HFF-Myc (cell line): ENCODE results near the gene CFAP45.
A peak's percentile ranks its signal among the peaks of the same experiment; 100 is the strongest.

ENCODE experiments used
- DNase-seq: peaks from one replicate; pipeline ENCODE4 v3.0.0-alpha.2; 2011; ENCODE audit warnings: low read depth; ENCODE audit errors: extremely low read depth
- H3K4me3 ChIP-seq: replicated peaks from 2 replicates; pipeline ENCODE4 v1.5.1; 2011; ENCODE audit warnings: low read depth, mild to moderate bottlenecking, control low read depth, low read length
- TF ChIP-seq, protein P1 (sequence below): IDR thresholded peaks from 2 replicates; pipeline ENCODE4 v1.5.1; 2012; ENCODE audit warnings: mild to moderate bottlenecking, low read depth, low read length, control low read depth; ENCODE audit errors: missing control alignments

CFAP45 gene, protein sequence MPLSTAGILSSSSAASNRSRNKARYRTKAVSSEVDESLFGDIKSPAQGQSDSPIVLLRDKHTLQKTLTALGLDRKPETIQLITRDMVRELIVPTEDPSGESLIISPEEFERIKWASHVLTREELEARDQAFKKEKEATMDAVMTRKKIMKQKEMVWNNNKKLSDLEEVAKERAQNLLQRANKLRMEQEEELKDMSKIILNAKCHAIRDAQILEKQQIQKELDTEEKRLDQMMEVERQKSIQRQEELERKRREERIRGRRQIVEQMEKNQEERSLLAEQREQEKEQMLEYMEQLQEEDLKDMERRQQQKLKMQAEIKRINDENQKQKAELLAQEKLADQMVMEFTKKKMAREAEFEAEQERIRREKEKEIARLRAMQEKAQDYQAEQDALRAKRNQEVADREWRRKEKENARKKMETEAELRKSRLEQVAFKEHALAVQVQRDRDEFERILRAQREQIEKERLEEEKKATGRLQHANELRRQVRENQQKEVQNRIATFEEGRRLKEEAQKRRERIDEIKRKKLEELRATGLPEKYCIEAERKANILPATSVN

DNA sequence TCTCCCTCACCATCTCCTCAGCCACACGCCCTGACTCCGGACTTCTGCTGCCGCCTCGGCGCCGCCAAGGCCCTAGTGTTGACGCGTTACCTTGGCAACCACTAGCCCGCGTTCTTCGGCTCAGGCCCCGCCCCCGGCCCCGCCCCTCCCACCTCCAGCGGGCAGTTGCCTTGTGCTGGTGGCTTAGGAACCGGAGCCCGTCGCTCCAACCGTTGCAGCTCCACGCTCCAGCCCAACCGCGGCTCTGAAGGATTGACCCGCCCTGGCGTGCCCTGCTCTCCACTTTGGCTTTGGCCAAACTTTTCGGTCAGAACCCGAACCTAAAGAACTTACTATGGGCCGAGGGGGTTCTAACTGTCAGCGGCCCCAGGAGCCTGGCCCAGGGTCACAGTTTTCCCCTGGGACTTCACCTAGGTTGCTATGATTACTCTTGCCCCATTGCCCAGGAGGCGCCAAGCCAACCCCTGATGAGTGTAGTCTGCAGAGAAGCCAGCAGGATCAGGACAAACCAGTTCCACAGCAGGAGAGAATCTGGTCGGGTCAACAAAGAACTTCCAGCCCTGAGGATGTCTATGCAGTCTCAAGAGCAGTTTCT, at the start of gene CFAP45:
TSS of gene CFAP45 (minus strand) at position 80 of the 595 bp plus-strand sequence. CDS start at position 13, 67 bp downstream.
- DNase-seq: no peak
- TF ChIP-seq, protein P1, sequence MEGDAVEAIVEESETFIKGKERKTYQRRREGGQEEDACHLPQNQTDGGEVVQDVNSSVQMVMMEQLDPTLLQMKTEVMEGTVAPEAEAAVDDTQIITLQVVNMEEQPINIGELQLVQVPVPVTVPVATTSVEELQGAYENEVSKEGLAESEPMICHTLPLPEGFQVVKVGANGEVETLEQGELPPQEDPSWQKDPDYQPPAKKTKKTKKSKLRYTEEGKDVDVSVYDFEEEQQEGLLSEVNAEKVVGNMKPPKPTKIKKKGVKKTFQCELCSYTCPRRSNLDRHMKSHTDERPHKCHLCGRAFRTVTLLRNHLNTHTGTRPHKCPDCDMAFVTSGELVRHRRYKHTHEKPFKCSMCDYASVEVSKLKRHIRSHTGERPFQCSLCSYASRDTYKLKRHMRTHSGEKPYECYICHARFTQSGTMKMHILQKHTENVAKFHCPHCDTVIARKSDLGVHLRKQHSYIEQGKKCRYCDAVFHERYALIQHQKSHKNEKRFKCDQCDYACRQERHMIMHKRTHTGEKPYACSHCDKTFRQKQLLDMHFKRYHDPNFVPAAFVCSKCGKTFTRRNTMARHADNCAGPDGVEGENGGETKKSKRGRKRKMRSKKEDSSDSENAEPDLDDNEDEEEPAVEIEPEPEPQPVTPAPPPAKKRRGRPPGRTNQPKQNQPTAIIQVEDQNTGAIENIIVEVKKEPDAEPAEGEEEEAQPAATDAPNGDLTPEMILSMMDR: no peak
- H3K4me3 ChIP-seq: no peak within 1 kb of the TSS

GRCh38 chr1:159949123-159949522, 49.2 kb upstream of the CFAP45 start:
- DNase-seq: no peak
- no peak overlapping the region for H3K4me3 ChIP-seq
- TF ChIP-seq, protein P1: no peak

DNA sequence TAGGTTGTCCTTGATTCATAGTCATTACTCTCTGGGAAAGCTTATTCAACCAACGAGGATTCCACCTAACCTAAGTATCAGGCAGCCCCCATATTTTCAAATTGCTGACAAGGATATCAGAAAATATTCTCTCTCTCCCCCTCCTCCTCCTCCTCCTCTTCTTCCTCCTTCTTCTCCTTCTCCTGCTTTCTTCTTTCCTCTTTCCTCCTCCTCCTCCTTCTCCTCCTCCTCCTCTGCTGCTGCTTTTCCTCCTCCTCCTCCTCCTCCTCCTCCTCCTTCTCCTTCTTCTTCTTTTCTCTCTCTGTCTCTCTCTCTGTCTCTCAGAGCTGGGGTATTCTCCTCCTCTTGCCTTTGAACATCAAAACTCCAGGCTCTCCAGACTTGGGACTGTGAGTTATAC, 48.0 kb upstream of the CFAP45 start:
- no peak overlapping the region for H3K4me3 ChIP-seq
- TF ChIP-seq, protein P1: no peak
- DNase-seq: no peak

DNA sequence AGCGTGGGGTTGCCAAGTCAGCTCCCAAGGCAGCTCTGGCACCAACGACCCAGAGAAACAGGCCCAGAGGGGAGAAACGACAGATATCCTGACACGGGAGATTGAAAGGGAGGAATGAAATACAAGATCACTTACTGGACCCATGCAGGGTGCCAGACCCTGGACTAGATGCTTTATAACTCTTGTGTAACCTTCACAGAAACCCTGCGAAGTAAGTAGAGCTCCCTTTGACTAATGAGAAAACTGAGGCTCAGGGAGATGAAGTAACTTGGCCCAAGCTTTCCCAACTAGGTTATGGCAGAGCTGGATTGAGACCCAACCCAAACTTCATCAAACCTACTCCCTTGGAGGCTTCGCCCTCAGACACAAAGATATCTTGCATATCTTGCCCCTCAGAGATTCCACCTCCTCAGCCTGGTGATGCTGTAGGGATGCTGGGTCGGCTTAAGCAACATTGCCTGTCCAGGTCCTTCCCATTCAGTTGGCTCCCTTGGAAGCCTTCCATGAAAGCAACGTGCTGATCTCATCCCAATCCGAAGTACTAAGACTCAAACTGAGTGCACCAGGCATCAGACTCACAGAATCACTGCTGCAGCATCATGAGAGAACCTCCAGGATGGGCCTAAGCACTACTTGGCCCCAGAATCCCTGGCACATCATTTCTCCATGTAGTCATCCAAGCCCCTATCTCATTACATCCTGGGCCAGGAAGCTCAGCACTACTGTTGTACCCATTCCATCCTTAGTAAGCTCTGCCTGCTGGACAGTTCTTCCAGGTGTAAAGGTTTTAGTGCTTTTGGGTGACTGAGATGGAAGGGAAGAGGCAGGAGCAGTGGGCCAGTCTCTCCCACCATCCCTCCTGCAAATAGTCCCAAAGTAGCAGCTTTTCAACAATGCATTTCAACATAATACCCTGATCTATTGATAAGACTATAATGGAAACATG, 46.5 kb upstream of the CFAP45 start:
- TF ChIP-seq, protein P1: no peak
- DNase-seq: no peak
- peak overlapping the region; percentile 46 for H3K4me3 ChIP-seq

GRCh38 chr1:159945483-159946241, 45.7 kb upstream of the CFAP45 start, which contains the start of gene IGSF9:
Gene IGSF9 (minus strand): TSS chr1:159945613. CDS start chr1:159943454, 2,159 bp downstream.
- peak; percentile 41 for DNase-seq
- H3K4me3 ChIP-seq: peak within 1 kb of the TSS; percentile 46
- TF ChIP-seq, protein P1: peak; percentile 39
